Measurements from ENCODE around the gene MASP1.

The MASP1 gene, protein sequence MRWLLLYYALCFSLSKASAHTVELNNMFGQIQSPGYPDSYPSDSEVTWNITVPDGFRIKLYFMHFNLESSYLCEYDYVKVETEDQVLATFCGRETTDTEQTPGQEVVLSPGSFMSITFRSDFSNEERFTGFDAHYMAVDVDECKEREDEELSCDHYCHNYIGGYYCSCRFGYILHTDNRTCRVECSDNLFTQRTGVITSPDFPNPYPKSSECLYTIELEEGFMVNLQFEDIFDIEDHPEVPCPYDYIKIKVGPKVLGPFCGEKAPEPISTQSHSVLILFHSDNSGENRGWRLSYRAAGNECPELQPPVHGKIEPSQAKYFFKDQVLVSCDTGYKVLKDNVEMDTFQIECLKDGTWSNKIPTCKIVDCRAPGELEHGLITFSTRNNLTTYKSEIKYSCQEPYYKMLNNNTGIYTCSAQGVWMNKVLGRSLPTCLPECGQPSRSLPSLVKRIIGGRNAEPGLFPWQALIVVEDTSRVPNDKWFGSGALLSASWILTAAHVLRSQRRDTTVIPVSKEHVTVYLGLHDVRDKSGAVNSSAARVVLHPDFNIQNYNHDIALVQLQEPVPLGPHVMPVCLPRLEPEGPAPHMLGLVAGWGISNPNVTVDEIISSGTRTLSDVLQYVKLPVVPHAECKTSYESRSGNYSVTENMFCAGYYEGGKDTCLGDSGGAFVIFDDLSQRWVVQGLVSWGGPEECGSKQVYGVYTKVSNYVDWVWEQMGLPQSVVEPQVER

DNA sequence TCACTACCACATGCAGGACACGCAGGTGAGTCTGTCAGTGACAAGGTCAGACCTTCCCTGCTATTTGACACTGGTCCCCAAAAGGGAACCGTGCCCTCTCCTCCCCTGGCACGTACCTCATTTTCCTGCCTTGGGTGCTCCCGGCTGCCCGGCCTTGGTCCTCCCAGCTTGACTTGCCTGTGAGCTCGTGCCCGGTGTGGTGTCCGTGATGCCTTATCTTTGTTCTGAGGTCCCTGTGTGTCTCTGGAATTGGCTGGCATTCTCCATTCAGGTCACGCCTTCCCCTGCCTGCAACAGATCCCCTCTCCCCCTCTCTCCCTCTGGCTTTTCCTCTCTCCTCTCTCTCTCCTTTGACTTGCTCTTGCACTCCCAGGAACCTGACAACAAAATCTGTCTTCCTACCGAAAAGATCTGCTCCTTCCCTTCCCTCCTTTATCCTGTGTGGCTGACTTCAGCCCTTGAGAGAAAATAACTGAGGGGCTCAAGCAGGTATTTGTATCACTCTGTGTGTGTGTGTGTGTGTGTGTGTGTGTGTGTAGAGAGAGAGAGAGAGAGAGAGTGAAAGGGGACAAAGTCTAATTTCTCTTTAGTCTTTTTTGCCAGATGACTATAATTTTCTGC lies at the start of gene MASP1:
Gene MASP1 (minus strand): TSS at position 226 of the 621 bp plus-strand sequence. CDS start 105 bp downstream, at position 121.
- DNase-seq (ENCODE audit: low read depth in 3 of 3, low spot score in 1 of 3): no peak

DNA sequence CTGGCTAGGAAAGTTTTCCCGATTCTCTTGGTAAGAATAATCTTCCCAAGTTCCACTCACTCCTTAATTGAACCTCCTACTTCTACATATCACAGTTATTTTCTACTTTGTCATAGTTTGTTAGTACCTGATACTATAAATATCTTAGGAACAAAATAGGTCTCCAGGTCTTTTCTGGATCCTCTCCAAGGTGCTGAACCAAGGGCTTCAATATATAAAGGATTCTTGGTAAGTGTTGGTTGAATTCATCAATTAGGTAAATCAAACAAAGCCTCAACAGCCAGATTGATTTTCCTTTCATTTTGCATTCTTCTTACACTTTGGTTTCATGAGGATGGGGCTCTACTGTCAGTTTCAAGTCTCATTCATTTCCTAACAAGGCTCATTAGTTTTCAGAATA lies 49.0 kb upstream of the MASP1 start:
- no peak for DNase-seq (ENCODE audit: low read depth in 3 of 3, low spot score in 1 of 3)

DNA sequence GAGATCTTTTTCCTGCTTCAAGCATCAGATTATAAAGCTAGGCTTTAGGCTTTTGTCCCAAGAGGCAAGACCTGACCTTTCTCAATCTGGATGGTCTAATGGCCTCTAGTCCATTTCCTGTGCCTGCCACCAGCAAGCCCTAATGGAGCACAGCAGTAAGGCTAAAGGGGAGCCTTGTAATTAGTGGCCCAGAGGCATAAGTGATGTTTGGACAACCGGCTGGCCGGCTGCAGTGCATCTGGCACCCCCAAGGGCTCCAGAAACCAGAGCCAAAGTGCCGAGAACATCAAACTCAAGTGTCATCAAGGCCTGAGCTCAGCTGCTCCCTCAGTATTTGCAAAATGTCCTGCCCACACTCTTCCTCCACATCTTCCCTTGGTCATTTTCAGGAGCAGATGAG lies 44.8 kb upstream of the MASP1 start:
- DNase-seq (ENCODE audit: low read depth in 3 of 3, low spot score in 1 of 3): no peak

DNA sequence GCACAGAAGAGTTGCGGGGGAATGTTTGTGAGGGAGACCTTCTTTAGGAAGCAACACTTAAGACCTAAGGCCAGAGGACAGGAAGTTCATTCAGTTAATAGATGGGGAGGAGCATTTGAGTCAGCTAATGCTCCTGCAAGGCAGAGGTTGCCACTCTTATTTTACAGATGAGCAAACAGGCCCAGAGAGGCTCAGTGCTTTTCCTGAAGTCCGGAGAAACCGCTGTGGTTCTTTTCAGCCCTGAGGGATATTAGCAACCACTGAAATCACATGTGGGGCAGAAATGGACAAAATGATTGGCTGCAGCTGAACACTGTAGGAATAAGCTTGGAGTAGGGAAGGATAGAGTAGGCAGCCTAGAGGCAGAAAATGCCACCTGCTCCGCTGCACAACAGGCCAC lies 43.4 kb upstream of the MASP1 start:
- no peak for DNase-seq (ENCODE audit: low read depth in 3 of 3, low spot score in 1 of 3)

DNA sequence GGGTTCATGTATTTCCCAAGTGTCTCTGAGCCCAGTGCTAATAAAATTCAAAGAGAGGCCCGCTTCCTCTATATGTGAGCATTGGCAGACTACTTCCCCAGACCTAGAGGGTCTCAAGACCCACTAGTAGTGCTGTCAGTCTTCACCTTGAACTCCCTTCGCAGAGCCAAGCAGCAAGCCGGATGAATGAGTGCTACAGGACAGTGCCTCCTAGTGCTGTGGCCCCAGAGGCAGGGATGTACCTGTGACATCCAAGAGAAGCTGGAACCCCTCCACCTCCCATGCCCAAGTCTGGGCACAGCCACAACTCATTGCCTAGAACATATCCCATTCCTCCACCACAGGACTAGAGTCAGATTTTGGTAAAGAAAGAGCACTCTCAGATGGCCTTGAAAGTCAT lies 37.2 kb upstream of the MASP1 start:
- DNase-seq (ENCODE audit: low read depth in 3 of 3, low spot score in 1 of 3): no peak

DNA sequence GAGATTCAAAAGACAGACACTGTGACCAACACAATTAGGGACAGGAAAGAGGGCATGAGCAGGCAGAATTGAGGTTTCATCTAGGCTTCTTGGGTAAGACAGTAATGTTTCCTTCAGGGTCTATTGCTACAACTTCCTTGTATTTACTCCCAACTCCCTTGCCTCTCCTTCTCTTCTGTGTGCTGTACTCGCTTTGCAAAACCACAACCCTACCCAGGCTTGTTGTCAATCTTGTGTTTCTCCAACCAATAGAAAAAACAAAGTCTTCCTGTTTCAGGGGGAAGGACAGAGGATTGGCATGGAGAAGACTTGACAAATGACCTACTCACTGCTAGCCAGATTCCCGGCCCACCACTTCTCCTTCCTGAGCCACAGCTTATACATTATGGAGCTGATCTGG lies 36.3 kb upstream of the MASP1 start:
- DNase-seq (ENCODE audit: low read depth in 3 of 3, low spot score in 1 of 3): no peak

DNA sequence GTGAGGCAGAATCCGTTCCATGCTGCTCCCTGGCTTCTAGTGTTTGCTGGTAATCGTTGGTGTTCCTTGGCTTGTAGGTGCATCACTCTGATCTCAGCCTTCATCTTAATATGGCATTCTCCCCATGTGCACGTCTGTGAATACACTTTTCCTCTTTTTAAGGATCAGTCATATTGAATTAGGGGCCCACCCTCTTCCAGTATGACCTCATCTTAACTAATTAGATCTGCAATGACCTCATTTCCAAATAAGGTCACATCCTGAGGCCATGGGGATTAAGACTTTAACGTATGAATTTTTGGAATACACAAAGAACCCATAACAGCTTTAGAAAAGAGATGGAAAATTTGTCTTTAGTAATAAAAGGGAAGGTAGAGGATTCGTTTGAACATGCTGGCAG lies 34.1 kb upstream of the MASP1 start:
- no peak for DNase-seq (ENCODE audit: low read depth in 3 of 3, low spot score in 1 of 3)

DNA sequence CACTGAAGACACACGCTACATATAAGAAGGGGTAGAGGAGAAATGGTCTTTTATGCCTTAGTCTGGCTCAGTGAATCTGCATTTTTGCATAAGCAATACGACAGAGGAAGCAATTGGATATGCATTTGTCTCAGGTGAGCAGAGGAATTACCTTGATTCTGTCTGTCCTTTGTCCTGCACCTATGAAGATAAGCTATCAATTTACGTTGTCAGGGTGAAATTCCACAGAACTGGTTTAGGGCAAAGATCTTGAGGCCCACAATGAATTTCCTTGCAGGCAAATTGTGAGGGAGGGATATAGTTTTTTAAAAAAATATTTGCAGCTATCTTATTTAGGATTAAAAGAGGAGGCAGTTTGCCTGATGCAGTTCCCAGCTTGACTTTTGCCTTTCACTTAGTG lies 31.6 kb upstream of the MASP1 start:
- no peak for DNase-seq (ENCODE audit: low read depth in 3 of 3, low spot score in 1 of 3)

DNA sequence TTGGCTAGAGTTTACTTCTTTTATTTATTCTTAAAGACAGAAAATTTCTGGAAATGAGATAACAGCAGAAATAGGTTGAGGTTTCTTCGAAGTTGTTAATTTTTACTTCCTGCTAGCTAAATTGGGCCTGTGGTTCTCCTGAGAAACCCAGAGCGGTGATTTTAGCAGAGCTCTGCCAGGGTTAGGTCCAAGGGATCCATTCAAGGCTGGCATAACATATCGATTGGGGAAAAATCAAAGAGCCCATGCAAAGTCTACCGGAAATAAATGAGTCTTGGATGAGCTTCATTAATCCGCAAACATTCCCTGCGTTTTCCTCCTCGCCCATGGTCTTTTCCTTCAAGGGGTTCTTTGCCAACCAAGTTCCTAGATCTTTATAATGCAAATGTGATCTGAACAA lies 30.8 kb upstream of the MASP1 start:
- DNase-seq (ENCODE audit: low read depth in 3 of 3, low spot score in 1 of 3): no peak

DNA sequence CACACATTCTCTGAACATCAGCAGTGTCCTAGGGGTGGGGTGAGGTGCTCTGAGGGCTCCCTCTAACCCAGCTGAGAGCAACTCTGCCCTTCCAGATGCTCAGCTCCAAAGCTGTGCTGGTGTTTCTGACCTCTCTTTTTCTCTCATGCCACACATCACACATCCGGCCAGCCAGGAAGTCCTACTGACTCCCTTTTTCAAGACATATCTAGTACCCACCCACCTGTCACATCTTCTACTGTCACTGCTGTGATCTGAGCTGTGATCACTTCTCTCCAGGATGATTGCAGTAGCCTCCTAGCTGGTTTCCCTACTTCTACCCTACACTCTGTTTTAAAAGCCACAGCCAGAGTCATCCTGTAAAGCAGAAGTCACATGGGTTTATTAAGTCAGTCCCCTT lies 30.2 kb upstream of the MASP1 start:
- DNase-seq (ENCODE audit: low read depth in 3 of 3, low spot score in 1 of 3): no peak

DNA sequence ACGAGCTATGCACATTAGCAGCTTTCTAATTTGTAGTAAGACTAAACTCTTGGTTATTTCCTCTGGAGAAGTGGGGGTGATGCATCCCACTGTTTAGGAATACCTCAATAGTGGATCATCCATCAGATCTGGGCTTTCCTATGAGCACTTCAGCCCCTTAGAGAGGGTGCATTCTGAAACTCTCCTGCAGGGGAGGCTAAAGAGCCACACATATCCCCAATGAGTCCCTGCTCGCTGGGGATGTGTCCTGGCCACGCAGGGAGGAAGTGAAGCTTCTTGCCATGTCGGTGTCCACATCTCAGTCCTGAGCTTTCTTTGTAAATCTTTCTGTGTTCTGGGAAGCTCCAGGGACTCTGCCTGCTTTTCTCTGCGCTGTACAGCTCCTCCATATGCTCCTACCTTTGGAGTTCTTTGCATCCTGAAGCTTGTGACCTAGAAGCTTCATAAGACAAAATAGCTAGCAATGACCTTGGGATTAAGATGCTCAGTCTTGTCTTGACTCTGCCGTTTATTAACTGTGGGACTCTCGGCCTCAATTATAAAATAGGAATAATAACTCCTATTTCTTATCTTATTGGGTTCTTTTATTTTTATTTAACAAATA lies 28.3 kb upstream of the MASP1 start:
- peak in 1 of 3 donors; percentile 34 for DNase-seq (ENCODE audit: low read depth in 3 of 3, low spot score in 1 of 3)

DNA sequence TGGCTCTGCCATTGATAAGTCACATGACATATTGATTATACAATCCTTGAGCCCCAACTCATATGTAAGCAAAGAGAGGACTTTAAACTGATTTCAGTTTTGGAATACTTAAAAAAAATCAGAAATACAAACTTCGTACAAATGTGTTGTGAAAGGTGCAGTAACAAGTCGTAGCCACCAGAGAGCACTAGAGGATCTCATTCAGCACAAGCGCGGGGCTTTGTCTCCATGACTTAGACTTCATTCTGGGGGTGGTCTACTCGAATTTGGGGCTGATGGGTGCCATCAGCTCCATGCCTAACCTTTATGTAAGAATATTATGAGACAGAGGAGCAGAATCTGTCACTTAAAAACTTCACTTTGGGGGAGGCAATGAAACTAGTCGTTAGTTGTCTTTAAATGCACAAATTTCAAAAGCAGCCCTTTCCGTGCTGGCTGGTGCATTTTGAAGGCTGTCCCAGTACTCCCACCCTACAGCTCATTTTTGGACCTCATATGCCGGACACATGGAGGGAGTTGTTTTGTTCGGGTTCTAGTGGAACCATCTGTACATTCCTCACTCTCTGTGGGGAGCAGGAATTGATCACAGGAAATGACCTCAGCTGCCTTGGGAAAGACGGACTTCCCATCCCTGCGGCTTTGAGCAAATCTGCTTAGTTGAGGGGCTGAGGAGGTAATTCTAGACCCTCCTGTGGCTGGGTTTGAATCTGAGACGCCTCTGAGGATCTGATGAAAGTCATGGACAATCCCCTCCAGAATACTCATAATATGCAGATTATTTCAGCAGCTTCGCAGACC lies 27.5 kb upstream of the MASP1 start:
- DNase-seq (ENCODE audit: low read depth in 3 of 3, low spot score in 1 of 3): no peak

DNA sequence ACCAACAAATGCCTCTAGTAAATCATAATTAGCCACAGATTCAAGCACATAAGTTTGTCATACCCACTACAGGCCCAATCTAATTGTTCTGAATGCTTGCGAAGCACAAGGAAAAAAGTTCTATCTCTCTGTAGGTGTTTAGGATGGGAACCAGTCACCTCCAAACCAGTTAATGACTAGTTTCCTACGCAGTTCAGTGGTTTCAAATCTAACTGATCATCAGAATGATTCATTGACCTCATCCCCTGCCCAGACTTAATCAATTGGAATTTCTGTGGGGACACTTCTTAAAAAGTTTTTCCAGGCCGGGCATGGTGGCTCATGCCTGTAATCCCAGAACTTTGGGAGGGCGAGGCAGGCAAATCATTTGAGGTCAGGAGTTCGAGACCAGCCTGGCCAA lies 24.3 kb upstream of the MASP1 start:
- DNase-seq (ENCODE audit: low read depth in 3 of 3, low spot score in 1 of 3): no peak

DNA sequence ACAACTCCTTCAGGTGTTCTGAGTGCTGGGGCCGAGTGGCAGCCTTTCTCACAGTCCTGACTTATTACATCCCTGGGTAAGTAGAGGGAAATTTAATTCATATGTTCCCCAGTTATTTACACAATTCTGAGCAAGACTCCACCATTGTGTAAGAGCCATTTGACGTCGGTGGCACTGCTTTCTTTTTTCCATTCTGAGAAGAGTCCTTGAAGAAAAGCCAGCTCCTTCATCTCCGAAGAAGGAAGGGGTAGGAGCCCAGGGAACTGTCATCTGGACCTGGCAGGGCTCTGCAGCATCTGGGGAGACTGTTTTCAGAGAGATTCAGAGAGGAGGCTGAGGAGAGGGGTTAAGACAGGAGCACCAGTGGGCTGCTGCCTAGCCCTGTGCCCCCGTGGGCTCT lies 22.6 kb upstream of the MASP1 start:
- no peak for DNase-seq (ENCODE audit: low read depth in 3 of 3, low spot score in 1 of 3)

DNA sequence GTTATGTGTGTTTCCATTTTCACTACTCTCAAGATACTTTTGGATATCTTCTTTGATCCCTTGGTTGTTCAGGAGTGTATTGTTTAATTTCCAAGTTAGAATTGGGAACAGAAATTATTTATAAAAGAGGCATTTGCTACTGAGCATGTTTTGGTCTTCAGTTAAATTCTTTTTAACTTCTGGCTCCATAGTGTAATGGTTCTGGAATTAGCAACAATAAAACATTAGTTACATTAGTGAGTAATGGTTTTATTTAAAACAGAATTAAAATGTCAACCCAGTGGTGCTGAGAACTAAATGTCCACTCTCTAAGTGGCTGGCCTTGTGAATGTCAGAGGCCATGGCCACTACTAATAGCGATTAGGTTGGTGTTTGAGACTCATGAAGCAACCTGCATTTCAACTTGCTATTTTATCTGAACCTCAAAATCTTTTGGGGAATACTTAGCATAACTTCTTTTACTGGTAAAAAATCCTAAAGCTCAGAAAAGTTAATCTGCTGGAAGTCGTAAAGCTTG lies 19.5 kb upstream of the MASP1 start:
- no peak for DNase-seq (ENCODE audit: low read depth in 3 of 3, low spot score in 1 of 3)

DNA sequence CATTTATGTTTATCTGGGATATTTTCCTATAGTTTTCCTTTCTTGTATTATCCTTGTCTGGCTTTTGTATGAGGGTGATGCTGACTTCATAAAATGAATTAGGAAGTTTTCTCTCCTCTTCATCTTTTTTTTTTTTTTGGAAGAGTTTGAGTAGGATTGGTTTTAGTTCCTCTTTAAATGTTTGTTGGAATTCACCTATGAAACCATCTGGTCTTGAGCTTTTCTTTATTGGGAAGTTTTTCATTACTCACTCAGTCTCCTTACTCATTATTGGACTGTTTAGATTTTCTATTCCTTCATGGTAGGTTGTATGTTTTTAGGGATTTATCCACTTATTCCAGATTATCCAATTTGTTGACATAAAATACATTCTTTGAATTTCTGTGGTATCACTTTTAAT lies 18.7 kb upstream of the MASP1 start:
- DNase-seq (ENCODE audit: low read depth in 3 of 3, low spot score in 1 of 3): no peak

DNA sequence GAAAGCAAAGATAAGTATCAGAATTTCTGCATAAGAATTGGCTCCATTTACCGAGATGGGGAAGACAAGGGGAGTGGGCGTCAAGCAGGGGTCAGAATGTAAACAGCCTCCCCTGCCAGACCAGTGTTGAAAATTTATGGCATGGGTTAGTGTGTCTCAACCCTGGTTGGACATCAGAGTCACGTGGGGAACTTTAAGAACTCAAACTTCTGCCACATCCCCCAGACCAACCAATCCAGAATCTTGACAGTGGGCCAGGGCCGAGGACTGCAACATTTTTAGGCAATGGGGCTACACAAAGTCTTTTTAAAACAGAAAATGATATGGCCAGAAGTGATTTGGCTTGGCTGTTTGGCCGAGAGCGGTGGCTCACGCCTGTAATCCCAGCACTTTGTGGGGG lies 14.3 kb upstream of the MASP1 start:
- no peak for DNase-seq (ENCODE audit: low read depth in 3 of 3, low spot score in 1 of 3)

DNA sequence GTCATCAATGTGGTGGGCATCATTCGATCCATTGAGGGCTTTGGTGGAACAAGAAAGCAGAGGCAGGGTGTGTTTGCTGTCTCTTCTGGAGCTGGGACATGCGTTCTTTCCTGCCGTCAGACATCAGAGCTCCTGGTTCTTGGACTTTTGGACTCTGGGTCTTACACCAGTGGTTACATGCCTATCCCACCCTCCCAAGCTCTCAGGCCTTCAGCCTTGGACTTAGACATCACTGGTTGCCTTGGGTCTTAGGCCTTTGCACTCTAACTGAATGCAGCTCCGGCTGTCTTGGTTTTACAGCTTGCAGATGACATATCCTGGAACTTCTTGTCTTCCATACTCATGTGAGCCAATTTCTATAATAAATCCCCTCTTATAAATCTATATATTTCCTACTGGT lies 8.1 kb upstream of the MASP1 start:
- DNase-seq (ENCODE audit: low read depth in 3 of 3, low spot score in 1 of 3): no peak

DNA sequence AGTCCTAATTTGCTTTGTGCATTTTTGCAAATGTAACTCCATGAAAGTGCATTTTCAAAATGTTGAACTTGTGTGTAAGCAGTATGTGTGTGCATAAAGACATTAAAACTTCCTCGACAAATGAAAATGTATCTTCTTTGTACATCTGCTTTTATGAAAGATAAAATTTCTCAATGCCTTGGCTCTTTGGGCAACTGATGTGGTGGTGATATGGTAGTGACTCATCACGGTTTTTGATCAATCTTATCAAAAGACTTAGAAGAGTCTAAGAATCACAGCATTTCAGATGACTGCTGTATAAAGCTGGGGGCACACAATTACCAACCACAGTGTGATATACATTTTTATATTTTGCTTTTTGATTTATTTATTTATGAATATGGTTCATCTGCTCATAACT lies 5.4 kb upstream of the MASP1 start:
- no peak for DNase-seq (ENCODE audit: low read depth in 3 of 3, low spot score in 1 of 3)

DNA sequence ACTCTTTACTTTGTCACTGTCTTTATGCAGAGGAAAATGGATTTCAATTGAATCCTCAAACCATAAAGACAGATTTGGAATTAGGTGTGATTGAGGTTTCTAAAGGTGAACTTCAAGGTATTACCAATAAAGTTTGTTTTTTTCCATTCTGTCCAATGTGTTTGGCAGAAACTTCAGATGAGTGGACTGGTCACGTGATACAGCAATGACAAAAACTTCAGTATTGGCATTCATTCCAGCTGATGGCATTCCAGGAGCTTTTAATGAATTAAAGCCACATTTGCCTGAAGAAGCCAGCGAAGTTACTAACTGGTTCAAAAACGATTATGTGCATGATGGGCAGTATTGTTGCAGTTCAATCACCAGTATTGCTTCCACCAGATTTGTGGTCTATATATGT lies 4.5 kb upstream of the MASP1 start:
- DNase-seq (ENCODE audit: low read depth in 3 of 3, low spot score in 1 of 3): no peak

All from stimulated activated CD4-positive, alpha-beta T cell treated with anti-CD3 and anti-CD28 coated beads, TNF-alpha, amount 100 ng/mL, for 1 hour (primary cell).